ENCODE data around the gene VCL.

GRCh38 chr10:74049955-74050354 lies 52.0 kb downstream of the VCL start:
- no peak for TF ChIP-seq CTCF (IDR thresholded peaks at IDR 0.05)
- no peak for TF ChIP-seq POLR2A (IDR thresholded peaks at IDR 0.05)
